ENCODE data around the gene LRRC39. TPM values are rescaled to one million over a fixed set of nuclear protein-coding genes. Genes with fewer than 3 reads are reported as not detected.

Gene LRRC39
- 1.7 to 2.0 TPM (median 1.9 TPM) in 3 replicates for total RNA-seq

DNA sequence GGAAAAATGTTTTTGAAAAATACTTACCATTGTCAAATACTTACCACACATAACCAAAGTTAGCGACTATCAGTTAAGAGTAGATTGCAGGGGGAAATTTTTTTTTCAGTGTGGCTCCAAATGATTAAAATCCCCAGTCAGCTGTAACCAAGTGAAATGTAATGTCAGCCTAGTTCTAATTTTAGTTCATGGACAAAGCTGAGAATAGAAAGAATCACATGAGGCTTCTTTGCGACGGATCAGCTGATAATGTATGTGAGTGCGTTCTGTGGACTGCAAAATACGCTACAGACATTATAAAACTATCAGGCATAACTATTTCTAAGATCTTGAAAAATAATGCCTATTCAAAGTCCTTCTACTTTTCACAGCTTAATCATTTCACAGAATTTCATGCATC, at the start of gene LRRC39:
TSS of gene LRRC39 (minus strand) at position 166 of the 400 bp plus-strand sequence. CDS start 9,740 bp downstream, outside the sequence.
- DNase-seq (ENCODE audit: low spot score in 2 of 2, unreplicated experiment in 2 of 2): no peak
- Mint-ChIP-seq H3K4me3 (no peak within 1 kb of the TSS), H3K36me3 (no peaks in the 10 kb centered on the region), H3K4me1 (no peaks in the 10 kb centered on the region), H3K9me3 (peaks cover 18% of the 10 kb centered on the region), H3K27me3 (ENCODE audit: low read depth) (no peaks in the 10 kb centered on the region), H3K27ac (no peak within 1 kb of the TSS)
- TF ChIP-seq, protein P1, sequence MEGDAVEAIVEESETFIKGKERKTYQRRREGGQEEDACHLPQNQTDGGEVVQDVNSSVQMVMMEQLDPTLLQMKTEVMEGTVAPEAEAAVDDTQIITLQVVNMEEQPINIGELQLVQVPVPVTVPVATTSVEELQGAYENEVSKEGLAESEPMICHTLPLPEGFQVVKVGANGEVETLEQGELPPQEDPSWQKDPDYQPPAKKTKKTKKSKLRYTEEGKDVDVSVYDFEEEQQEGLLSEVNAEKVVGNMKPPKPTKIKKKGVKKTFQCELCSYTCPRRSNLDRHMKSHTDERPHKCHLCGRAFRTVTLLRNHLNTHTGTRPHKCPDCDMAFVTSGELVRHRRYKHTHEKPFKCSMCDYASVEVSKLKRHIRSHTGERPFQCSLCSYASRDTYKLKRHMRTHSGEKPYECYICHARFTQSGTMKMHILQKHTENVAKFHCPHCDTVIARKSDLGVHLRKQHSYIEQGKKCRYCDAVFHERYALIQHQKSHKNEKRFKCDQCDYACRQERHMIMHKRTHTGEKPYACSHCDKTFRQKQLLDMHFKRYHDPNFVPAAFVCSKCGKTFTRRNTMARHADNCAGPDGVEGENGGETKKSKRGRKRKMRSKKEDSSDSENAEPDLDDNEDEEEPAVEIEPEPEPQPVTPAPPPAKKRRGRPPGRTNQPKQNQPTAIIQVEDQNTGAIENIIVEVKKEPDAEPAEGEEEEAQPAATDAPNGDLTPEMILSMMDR (IDR thresholded peaks at IDR 0.05; ENCODE audit: unreplicated experiment): no peak

DNA sequence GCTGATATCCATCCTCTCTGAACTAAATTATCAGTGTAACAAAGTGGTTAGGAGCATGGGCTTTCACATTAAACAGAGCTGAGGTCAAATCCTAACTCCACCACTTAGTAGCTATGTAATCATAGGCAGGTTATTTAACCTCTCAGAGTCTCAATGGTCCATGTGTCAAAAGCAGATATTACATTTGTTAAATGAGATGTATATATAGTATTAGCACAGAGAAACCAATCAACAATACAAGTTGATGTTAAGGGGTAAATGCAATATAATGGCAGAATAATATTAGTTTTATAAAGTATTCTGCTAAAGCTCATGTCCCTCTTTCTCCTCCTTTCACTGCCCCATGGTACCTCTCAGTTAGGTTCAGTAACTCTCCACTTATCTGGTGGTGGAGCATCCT, 44.4 kb upstream of the LRRC39 start:
- TF ChIP-seq, protein P1 (IDR thresholded peaks at IDR 0.05; ENCODE audit: unreplicated experiment): no peak
- Mint-ChIP-seq H3K4me3 (no peak overlapping the region), H3K9me3 (no peaks in the 10 kb centered on the region), H3K27me3 (ENCODE audit: low read depth) (no peaks in the 10 kb centered on the region), H3K27ac (no peak overlapping the region), H3K4me1 (no peaks in the 10 kb centered on the region), H3K36me3 (peaks cover 11% of the 10 kb centered on the region)
- DNase-seq (ENCODE audit: low spot score in 2 of 2, unreplicated experiment in 2 of 2): no peak

DNA sequence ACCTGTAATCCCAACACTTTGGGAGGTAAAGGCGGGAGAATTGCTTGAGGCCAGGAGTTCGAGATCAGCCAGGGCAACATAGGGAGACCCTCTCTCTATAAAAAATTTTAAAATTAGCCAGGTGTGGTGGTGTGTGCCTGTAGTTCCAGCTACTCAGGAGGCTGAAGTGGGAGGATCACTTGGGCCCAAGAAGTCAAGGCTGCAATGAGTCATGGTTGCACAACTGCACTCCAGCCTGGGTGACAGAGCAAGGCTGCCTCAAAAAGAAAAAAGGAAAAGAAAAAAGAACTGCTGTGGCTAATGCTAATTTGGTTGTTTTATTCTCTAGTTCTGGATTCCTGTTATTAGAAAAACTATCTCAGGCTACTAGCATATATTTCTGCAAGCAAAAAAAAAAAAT, 41.8 kb upstream of the LRRC39 start:
- no peak overlapping the region for H3K4me3 Mint-ChIP-seq
- no peak overlapping the region for H3K27ac Mint-ChIP-seq
- no peaks in the 10 kb centered on the region for H3K27me3 Mint-ChIP-seq (ENCODE audit: low read depth)
- no peaks in the 10 kb centered on the region for H3K9me3 Mint-ChIP-seq
- H3K4me1 Mint-ChIP-seq: no peaks in the 10 kb centered on the region
- TF ChIP-seq, protein P1 (IDR thresholded peaks at IDR 0.05; ENCODE audit: unreplicated experiment): no peak
- H3K36me3 Mint-ChIP-seq: peaks cover 15% of the 10 kb centered on the region
- DNase-seq (ENCODE audit: low spot score in 2 of 2, unreplicated experiment in 2 of 2): no peak

DNA sequence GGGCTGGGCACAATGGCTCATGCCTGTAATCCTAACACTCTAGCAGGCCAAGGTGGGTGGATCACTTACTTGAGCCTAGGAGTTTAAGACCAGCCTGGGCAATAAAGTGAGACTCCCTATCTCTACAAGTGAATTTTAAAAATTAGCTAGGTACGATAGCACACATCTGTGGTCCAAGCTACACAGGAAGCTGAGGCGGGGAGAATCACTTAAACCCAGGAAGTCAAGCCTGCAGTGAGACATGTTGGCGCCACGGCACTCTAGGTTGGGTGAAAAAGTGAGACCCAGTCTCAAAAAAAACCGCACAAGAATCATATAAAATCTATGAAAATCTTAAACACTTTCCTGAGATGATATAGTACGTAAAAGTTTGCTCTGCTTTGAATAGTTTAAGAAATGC, 41.4 kb upstream of the LRRC39 start:
- H3K27ac Mint-ChIP-seq: no peak overlapping the region
- no peaks in the 10 kb centered on the region for H3K27me3 Mint-ChIP-seq (ENCODE audit: low read depth)
- H3K4me1 Mint-ChIP-seq: no peaks in the 10 kb centered on the region
- H3K4me3 Mint-ChIP-seq: no peak overlapping the region
- TF ChIP-seq, protein P1 (IDR thresholded peaks at IDR 0.05; ENCODE audit: unreplicated experiment): no peak
- no peak for DNase-seq (ENCODE audit: low spot score in 2 of 2, unreplicated experiment in 2 of 2)
- H3K9me3 Mint-ChIP-seq: no peaks in the 10 kb centered on the region
- H3K36me3 Mint-ChIP-seq: peaks cover 15% of the 10 kb centered on the region

DNA sequence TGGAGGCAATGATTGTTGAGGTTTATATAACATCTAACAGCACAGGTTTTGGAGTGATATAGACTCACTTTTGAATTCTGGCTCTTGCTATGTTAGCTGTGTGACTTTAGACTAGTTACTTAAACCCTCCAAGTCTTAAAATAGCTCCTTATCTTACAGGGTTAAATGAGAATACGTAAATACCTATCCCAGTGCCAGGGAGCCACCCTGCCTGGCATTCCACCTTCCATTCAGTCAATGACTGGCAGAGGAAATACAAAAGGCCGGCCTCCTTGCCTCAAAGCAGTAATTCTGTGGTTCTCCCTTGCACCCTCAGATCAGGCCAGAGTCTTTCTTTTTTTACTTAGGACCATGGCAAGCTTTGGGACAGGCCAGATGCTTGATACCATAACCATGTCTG, 39.8 kb upstream of the LRRC39 start:
- Mint-ChIP-seq H3K27me3 (ENCODE audit: low read depth) (no peaks in the 10 kb centered on the region), H3K36me3 (peaks cover 15% of the 10 kb centered on the region), H3K4me1 (no peaks in the 10 kb centered on the region)

More for the DNA sequence above, 39.8 kb upstream of the LRRC39 start:
- Mint-ChIP-seq H3K27ac (no peak overlapping the region), H3K4me3 (no peak overlapping the region), H3K9me3 (no peaks in the 10 kb centered on the region)
- TF ChIP-seq, protein P1 (IDR thresholded peaks at IDR 0.05; ENCODE audit: unreplicated experiment): no peak
- no peak for DNase-seq (ENCODE audit: low spot score in 2 of 2, unreplicated experiment in 2 of 2)

Measured in mesothelial cell of epicardium (in vitro differentiated cells).